Activated CD4-positive, CD25-positive, alpha-beta regulatory T cell (primary cell): ENCODE data around the gene GNS.

Experiments used
- DNase-seq, 4 experiments: peaks; one replicate each; lab custom pipeline; 2025; lab: John Stamatoyannopoulos, UW

The GNS gene

GRCh38 chr12:64735442-64735841 lies 23.8 kb downstream of the GNS start:
- DNase-seq: no peak

GRCh38 chr12:64733857-64734256 lies 25.3 kb downstream of the GNS start:
- DNase-seq: no peak

- no peak for DNase-seq
These were observed 27.5 kb downstream of the GNS start for GRCh38 chr12:64731683-64732082.

- no peak for DNase-seq
These were observed 28.6 kb downstream of the GNS start for GRCh38 chr12:64730588-64730969.

GRCh38 chr12:64729909-64730587 lies 29.2 kb downstream of the GNS start:
- DNase-seq: no peak

- DNase-seq: no peak
These were observed 34.9 kb downstream of the GNS start for GRCh38 chr12:64724201-64724745.

GRCh38 chr12:64723630-64724029 lies 35.6 kb downstream of the GNS start:
- no peak for DNase-seq

GRCh38 chr12:64722835-64723234 lies 36.4 kb downstream of the GNS start:
- DNase-seq: no peak

- DNase-seq: no peak
These were observed 38.3 kb downstream of the GNS start for GRCh38 chr12:64720884-64721283.

- DNase-seq: no peak
These were observed 40.6 kb downstream of the GNS start for GRCh38 chr12:64718649-64719048.

- DNase-seq: no peak
These were observed 42.3 kb downstream of the GNS start for GRCh38 chr12:64716839-64717455.

- no peak for DNase-seq
These were observed 42.8 kb downstream of the GNS start for GRCh38 chr12:64716371-64716770.

- no peak for DNase-seq
These were observed 44.6 kb downstream of the GNS start for GRCh38 chr12:64714551-64714968.

- DNase-seq: no peak
These were observed 45.8 kb downstream of the GNS start for GRCh38 chr12:64713376-64713775.

GRCh38 chr12:64709429-64709828 lies 49.8 kb downstream of the GNS start:
- no peak for DNase-seq

GRCh38 chr12:64707926-64708325 lies 51.3 kb downstream of the GNS start:
- DNase-seq: no peak

- no peak for DNase-seq
These were observed 51.8 kb downstream of the GNS start for GRCh38 chr12:64707362-64707761.

- no peak for DNase-seq
These were observed 52.3 kb downstream of the GNS start for GRCh38 chr12:64706857-64707256.

GRCh38 chr12:64706306-64706705 lies 52.9 kb downstream of the GNS start:
- no peak for DNase-seq

- no peak for DNase-seq
These were observed 57.9 kb downstream of the GNS start for GRCh38 chr12:64701283-64701682.

- DNase-seq: no peak
These were observed 58.7 kb downstream of the GNS start for GRCh38 chr12:64700532-64700931.

- DNase-seq: no peak
These were observed 59.6 kb downstream of the GNS start for GRCh38 chr12:64699504-64700115.

GRCh38 chr12:64696080-64696741 lies 63.0 kb downstream of the GNS start:
- no peak for DNase-seq
